Liver (tissue), 9 donors: ENCODE data around the gene MUC15. TPM values are rescaled to one million over a fixed set of nuclear protein-coding genes. Genes with fewer than 3 reads are reported as not detected.

Source experiments
- DNase-seq: peaks from one replicate; pipeline ENCODE4 v3.0.0-alpha.2; 2017; ENCODE audit warnings: low spot score
- H3K27ac ChIP-seq, 2 donors: one replicate each; pipeline ENCODE4 v1.7.0; 2013; ENCODE audit warnings: inconsistent platforms in 2 of 2, low read length in 2 of 2, control low read depth in 1 of 2, low read depth in 1 of 2, mild to moderate bottlenecking in 1 of 2
- H3K27me3 ChIP-seq, 4 donors: one replicate each; pipeline versions ENCODE4 v1.6.1 to v1.7.0; 2013; ENCODE audit warnings: low read length in 3 of 4, inconsistent platforms in 1 of 4, mild to moderate bottlenecking in 1 of 4, moderate library complexity in 1 of 4; ENCODE audit not compliant: control insufficient read depth in 4 of 4, insufficient read depth in 4 of 4
- H3K36me3 ChIP-seq, 4 donors: one replicate each; pipeline versions ENCODE4 v1.6.1 to v1.7.0; 2013; ENCODE audit warnings: low read length in 3 of 4, mild to moderate bottlenecking in 3 of 4, low read depth in 1 of 4, moderate library complexity in 1 of 4; ENCODE audit not compliant: control insufficient read depth in 4 of 4, insufficient read depth in 3 of 4
- H3K4me1 ChIP-seq, 4 donors: one replicate each; pipeline versions ENCODE4 v1.6.1 to v1.7.0; 2013; ENCODE audit warnings: low read length in 3 of 4, mild to moderate bottlenecking in 3 of 4, moderate library complexity in 1 of 4; ENCODE audit not compliant: control insufficient read depth in 4 of 4, insufficient read depth in 4 of 4
- H3K4me3 ChIP-seq, 3 donors: one replicate each; pipeline versions ENCODE4 v1.6.1 to v1.7.0; 2013; ENCODE audit warnings: low read length in 3 of 3, control low read depth in 1 of 3, low read depth in 1 of 3, mild to moderate bottlenecking in 1 of 3
- H3K9ac ChIP-seq, 2 donors: one replicate each; pipeline ENCODE4 v1.7.0; 2013; ENCODE audit warnings: low read length in 2 of 2, mild to moderate bottlenecking in 2 of 2, moderate library complexity in 2 of 2, control low read depth in 1 of 2, low read depth in 1 of 2
- H3K9me3 ChIP-seq, 4 donors: one replicate each; pipeline versions ENCODE4 v1.6.1 to v1.7.0; 2013; ENCODE audit warnings: low read length in 3 of 4; ENCODE audit not compliant: control insufficient read depth in 4 of 4
- EGR1 ChIP-seq, 2 donors: IDR thresholded peaks; 2 replicates each; pipeline ENCODE4 v1.6.1; 2016 to 2018; ENCODE audit warnings: antibody characterized with exemption in 2 of 2, low read depth in 2 of 2
- FOXA1 ChIP-seq: IDR thresholded peaks from 2 replicates; pipeline ENCODE4 v1.6.1; 2016; ENCODE audit warnings: antibody characterized with exemption
- FOXA2 ChIP-seq: IDR thresholded peaks from 2 replicates; pipeline ENCODE4 v1.6.1; 2016; ENCODE audit warnings: antibody characterized with exemption
- GABPA ChIP-seq, 2 donors: IDR thresholded peaks in 1 of 2; conservative IDR thresholded peaks in 1 of 2; 2 replicates each; pipeline ENCODE4 v1.6.1; 2016; ENCODE audit warnings: antibody characterized with exemption in 2 of 2, mild to moderate bottlenecking in 1 of 2, moderate library complexity in 1 of 2
- HNF4G ChIP-seq: IDR thresholded peaks from 2 replicates; pipeline ENCODE4 v1.6.1; 2016; ENCODE audit warnings: antibody characterized with exemption
- JUND ChIP-seq, 2 donors: IDR thresholded peaks; 2 replicates each; pipeline ENCODE4 v1.6.1; 2016; ENCODE audit warnings: antibody characterized with exemption in 2 of 2
- NR2F2 ChIP-seq: IDR thresholded peaks from 2 replicates; pipeline ENCODE4 v1.6.1; 2016; ENCODE audit warnings: antibody characterized with exemption
- RAD21 ChIP-seq, 2 donors: IDR thresholded peaks; 2 replicates each; pipeline ENCODE4 v1.6.1; 2016; ENCODE audit warnings: antibody characterized with exemption in 2 of 2, mild to moderate bottlenecking in 2 of 2
- RXRA ChIP-seq, 2 donors: IDR thresholded peaks; 2 replicates each; pipeline ENCODE4 v1.6.1; 2017 to 2018; ENCODE audit warnings: antibody characterized with exemption in 2 of 2, mild to moderate bottlenecking in 1 of 2
- TAF1 ChIP-seq: conservative IDR thresholded peaks from 2 replicates; pipeline ENCODE4 v1.6.1; 2016; ENCODE audit warnings: antibody characterized with exemption, mild to moderate bottlenecking
- YY1 ChIP-seq: IDR thresholded peaks from 2 replicates; pipeline ENCODE4 v1.6.1; 2016; ENCODE audit warnings: antibody characterized with exemption, mild to moderate bottlenecking
- WGBS: extraction: QIAGEN DNeasy Blood & Tissue Kit; methylation state at CpG from one replicate; pipeline ENCODE4 v1.1.7; 2013; 5-methylcytosine and 5-hydroxymethylcytosine counted together
- polyA plus RNA-seq, 2 donors: library from polyadenylated mRNA; stranded (reverse) in 1 of 2; unstranded in 1 of 2; fragments of 200-250 nt in 1 of 2; fragments of >200 nt in 1 of 2; fragmentation: Nextera tagmentation in 1 of 2; extraction: Ambion mirVana in 1 of 2; gene quantifications; one replicate each; pipeline versions ENCODE4 v1.2.1 to v1.2.3, GENCODE V29; 2013 to 2015
- total RNA-seq, 2 donors: library from RNA; depleted of rRNA; stranded (reverse); fragments of >200 nt; gene quantifications; one replicate each; pipeline ENCODE4 v1.2.3, GENCODE V29; 2014
- TF ChIP-seq, protein P1 (sequence below): IDR thresholded peaks from 2 replicates; pipeline ENCODE4 v1.6.1; 2016; ENCODE audit warnings: antibody characterized with exemption
- TF ChIP-seq, protein P2 (sequence below): IDR thresholded peaks from 2 replicates; pipeline ENCODE4 v1.6.1; 2016; ENCODE audit warnings: antibody characterized with exemption, mild to moderate bottlenecking
- TF ChIP-seq, protein P3 (sequence below): IDR thresholded peaks from 2 replicates; pipeline ENCODE4 v1.6.1; 2016; ENCODE audit warnings: antibody characterized with exemption
- TF ChIP-seq, protein P4 (sequence below): IDR thresholded peaks from 2 replicates; pipeline ENCODE4 v1.6.1; 2016; ENCODE audit warnings: antibody characterized with exemption
- TF ChIP-seq, protein P5 (sequence below): fragments of 150-350 bp; IDR thresholded peaks from 2 replicates; pipeline ENCODE4 v1.5.1; 2017; ENCODE audit warnings: improper control_type of control experiment, low read depth, low read length; ENCODE audit not compliant: missing input control
- donor health status: healthy.
- donor health status: healthy.
- donor health status: healthy.
- donor health status: healthy.
- donor health status: healthy.

Gene MUC15
- total and polyA plus RNA-seq, 4 donors, result not detected

DNA sequence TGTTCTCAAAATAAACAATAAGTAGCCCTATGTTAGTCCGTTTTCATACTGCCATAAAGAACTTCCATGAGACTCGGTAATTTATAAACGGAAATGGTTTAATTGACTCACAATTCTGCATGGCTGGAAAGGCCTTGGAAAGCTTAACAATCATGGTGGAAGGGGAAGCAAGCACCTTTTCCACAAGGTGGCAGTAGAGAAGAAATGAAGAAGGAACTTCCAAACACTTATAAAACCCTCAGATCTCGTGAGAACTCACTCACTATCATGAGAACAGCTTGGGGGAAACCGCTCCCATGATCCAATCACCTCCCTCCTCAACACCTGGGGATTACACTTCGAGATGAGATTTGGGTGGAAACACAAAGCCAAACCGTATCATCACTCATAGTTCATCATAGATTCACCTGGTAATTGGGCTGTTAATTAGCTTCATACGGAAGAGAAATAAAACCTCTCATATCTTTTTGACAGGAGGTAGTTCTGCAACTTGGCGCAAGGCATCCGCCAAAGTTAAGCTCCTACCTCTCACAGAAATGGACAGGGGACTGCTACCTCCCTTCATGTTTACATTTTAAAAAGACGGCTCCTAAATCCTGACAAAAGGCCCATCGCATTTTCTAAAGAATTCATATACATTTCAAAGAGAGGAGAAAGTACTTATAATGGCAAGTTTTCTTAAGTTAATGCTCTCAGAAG, 49.0 kb downstream of the MUC15 start:
- Histone ChIP-seq H3K9me3 (no peaks in the 10 kb centered on the region), H3K4me1 (no peaks in the 10 kb centered on the region), H3K36me3 (no peaks in the 10 kb centered on the region), H3K27me3 (no peaks in the 10 kb centered on the region), H3K9ac (no peak overlapping the region), H3K4me3 (no peak overlapping the region), H3K27ac (no peak overlapping the region)
- TF ChIP-seq, protein P1, sequence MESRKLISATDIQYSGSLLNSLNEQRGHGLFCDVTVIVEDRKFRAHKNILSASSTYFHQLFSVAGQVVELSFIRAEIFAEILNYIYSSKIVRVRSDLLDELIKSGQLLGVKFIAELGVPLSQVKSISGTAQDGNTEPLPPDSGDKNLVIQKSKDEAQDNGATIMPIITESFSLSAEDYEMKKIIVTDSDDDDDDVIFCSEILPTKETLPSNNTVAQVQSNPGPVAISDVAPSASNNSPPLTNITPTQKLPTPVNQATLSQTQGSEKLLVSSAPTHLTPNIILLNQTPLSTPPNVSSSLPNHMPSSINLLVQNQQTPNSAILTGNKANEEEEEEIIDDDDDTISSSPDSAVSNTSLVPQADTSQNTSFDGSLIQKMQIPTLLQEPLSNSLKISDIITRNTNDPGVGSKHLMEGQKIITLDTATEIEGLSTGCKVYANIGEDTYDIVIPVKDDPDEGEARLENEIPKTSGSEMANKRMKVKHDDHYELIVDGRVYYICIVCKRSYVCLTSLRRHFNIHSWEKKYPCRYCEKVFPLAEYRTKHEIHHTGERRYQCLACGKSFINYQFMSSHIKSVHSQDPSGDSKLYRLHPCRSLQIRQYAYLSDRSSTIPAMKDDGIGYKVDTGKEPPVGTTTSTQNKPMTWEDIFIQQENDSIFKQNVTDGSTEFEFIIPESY, result no peak
- TF ChIP-seq, protein P2, sequence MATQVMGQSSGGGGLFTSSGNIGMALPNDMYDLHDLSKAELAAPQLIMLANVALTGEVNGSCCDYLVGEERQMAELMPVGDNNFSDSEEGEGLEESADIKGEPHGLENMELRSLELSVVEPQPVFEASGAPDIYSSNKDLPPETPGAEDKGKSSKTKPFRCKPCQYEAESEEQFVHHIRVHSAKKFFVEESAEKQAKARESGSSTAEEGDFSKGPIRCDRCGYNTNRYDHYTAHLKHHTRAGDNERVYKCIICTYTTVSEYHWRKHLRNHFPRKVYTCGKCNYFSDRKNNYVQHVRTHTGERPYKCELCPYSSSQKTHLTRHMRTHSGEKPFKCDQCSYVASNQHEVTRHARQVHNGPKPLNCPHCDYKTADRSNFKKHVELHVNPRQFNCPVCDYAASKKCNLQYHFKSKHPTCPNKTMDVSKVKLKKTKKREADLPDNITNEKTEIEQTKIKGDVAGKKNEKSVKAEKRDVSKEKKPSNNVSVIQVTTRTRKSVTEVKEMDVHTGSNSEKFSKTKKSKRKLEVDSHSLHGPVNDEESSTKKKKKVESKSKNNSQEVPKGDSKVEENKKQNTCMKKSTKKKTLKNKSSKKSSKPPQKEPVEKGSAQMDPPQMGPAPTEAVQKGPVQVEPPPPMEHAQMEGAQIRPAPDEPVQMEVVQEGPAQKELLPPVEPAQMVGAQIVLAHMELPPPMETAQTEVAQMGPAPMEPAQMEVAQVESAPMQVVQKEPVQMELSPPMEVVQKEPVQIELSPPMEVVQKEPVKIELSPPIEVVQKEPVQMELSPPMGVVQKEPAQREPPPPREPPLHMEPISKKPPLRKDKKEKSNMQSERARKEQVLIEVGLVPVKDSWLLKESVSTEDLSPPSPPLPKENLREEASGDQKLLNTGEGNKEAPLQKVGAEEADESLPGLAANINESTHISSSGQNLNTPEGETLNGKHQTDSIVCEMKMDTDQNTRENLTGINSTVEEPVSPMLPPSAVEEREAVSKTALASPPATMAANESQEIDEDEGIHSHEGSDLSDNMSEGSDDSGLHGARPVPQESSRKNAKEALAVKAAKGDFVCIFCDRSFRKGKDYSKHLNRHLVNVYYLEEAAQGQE, result no peak
- TF ChIP-seq YY1, result no peak
- no peak for TF ChIP-seq GABPA (IDR thresholded peaks at IDR 0.05 in 1 of 2, conservative IDR thresholded peaks at IDR 0.05 in 1 of 2)
- no peak for TF ChIP-seq TAF1
- no peak for TF ChIP-seq RAD21 (IDR thresholded peaks at IDR 0.05)
- TF ChIP-seq RXRA (IDR thresholded peaks at IDR 0.05), result no peak
- TF ChIP-seq FOXA1, result no peak
- TF ChIP-seq, protein P3, sequence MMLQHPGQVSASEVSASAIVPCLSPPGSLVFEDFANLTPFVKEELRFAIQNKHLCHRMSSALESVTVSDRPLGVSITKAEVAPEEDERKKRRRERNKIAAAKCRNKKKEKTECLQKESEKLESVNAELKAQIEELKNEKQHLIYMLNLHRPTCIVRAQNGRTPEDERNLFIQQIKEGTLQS, result no peak
- TF ChIP-seq, protein P4, sequence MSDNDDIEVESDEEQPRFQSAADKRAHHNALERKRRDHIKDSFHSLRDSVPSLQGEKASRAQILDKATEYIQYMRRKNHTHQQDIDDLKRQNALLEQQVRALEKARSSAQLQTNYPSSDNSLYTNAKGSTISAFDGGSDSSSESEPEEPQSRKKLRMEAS, result no peak
- no peak for TF ChIP-seq EGR1 (IDR thresholded peaks at IDR 0.05; ENCODE audit: low read depth in 2 of 2)
- no peak for TF ChIP-seq FOXA2
- TF ChIP-seq, protein P5, sequence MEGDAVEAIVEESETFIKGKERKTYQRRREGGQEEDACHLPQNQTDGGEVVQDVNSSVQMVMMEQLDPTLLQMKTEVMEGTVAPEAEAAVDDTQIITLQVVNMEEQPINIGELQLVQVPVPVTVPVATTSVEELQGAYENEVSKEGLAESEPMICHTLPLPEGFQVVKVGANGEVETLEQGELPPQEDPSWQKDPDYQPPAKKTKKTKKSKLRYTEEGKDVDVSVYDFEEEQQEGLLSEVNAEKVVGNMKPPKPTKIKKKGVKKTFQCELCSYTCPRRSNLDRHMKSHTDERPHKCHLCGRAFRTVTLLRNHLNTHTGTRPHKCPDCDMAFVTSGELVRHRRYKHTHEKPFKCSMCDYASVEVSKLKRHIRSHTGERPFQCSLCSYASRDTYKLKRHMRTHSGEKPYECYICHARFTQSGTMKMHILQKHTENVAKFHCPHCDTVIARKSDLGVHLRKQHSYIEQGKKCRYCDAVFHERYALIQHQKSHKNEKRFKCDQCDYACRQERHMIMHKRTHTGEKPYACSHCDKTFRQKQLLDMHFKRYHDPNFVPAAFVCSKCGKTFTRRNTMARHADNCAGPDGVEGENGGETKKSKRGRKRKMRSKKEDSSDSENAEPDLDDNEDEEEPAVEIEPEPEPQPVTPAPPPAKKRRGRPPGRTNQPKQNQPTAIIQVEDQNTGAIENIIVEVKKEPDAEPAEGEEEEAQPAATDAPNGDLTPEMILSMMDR, result no peak
- no peak for TF ChIP-seq JUND (IDR thresholded peaks at IDR 0.05)
- TF ChIP-seq NR2F2, result no peak
- no peak for TF ChIP-seq HNF4G
- DNase-seq, result no peak
- WGBS, result 55% methylated on average over 12 of the region's 12 CpGs
